Ascending aorta (tissue), 2 donors: Measurements from ENCODE around the gene KCNH5. TPM values are rescaled to one million over a fixed set of nuclear protein-coding genes. Genes with fewer than 3 reads are reported as not detected.

Source experiments
- DNase-seq, 2 donors: peaks; one replicate each; pipeline ENCODE4 v3.0.0-alpha.2; 2019; ENCODE audit warnings: low spot score in 2 of 2
- H3K27ac ChIP-seq, 2 donors: fragments of 200-600 bp; sonication (generic); one replicate each; pipeline ENCODE4 v1.5.1; 2016 to 2017; ENCODE audit warnings: mild to moderate bottlenecking in 1 of 2
- H3K27me3 ChIP-seq: fragments of 200-600 bp; sonication (generic); one replicate; pipeline ENCODE4 v1.5.1; 2017
- H3K36me3 ChIP-seq, 2 donors: fragments of 200-600 bp; sonication (generic); one replicate each; pipeline ENCODE4 v1.5.1; 2016
- H3K4me1 ChIP-seq, 2 donors: fragments of 200-600 bp; sonication (generic); one replicate each; pipeline ENCODE4 v1.5.1; 2016 to 2017; ENCODE audit warnings: mild to moderate bottlenecking in 1 of 2
- H3K4me3 ChIP-seq, 2 donors: fragments of 200-600 bp; sonication (generic); one replicate each; pipeline ENCODE4 v1.5.1; 2016 to 2017; ENCODE audit warnings: mild to moderate bottlenecking in 1 of 2
- H3K9me3 ChIP-seq, 2 donors: fragments of 200-600 bp; sonication (generic); one replicate each; pipeline ENCODE4 v1.5.1; 2016
- CTCF ChIP-seq, 3 experiments: fragments of 200-600 bp in 2 of 3; fragments of 450-650 bp in 1 of 3; sonication (generic) in 2 of 3; IDR thresholded peaks; one replicate each; pipeline ENCODE4 v1.5.1; 2016 to 2019; ENCODE audit warnings: antibody characterized with exemption in 3 of 3, mild to moderate bottlenecking in 1 of 3, moderate library complexity in 1 of 3
- intact Hi-C: fragments of 100-400 bp; cut with DNase I; formaldehyde crosslinking; loops from one replicate; pipeline ENCODE4 v1.15.1; 2023
- total RNA-seq: library from RNA; depleted of rRNA; stranded (reverse); fragments of >200 nt; gene quantifications from one replicate; pipeline ENCODE4 v1.1.0, GENCODE V29; 2016

KCNH5 gene
- total RNA-seq, 1 donor from 2014 or later = not detected

- Histone ChIP-seq H3K27ac (no peak overlapping the region), H3K9me3 (no peaks in the 10 kb centered on the region), H3K4me3 (no peak overlapping the region), H3K4me1 (no peaks in the 10 kb centered on the region), H3K36me3 (no peaks in the 10 kb centered on the region), H3K27me3 (no peaks in the 10 kb centered on the region)
- no peak for DNase-seq
- TF ChIP-seq CTCF (IDR thresholded peaks at IDR 0.05) = no peak
- intact Hi-C loops = no loop called here
Measured at GRCh38 chr14:62706217-62706616, 339.0 kb downstream of the KCNH5 start.

- Histone ChIP-seq H3K9me3 (no peaks in the 10 kb centered on the region), H3K4me3 (no peak overlapping the region), H3K4me1 (no peaks in the 10 kb centered on the region), H3K27ac (no peak overlapping the region), H3K36me3 (no peaks in the 10 kb centered on the region), H3K27me3 (no peaks in the 10 kb centered on the region)
- no peak for DNase-seq
- intact Hi-C loops = no loop called here
- no peak for TF ChIP-seq CTCF (IDR thresholded peaks at IDR 0.05)
Measured at GRCh38 chr14:62697461-62697860, 347.8 kb downstream of the KCNH5 start.

DNA sequence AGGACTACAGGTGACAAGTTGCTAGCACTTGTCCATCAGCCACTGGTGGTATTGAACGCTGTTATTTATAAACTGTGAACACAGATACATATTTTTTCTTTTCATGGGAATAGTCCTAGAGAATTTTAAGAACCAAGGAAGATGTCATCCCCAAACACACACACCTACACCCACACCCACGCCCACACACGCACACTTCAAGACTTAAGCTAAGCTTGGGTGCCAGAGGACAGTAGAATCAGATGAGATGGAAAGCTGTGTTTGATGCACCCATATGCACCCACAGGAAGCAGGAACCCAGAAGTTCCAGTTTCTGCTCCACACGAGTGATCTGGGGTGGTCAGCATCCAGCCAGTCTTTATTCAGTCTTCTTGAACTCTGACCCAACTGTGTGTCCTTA, 348.3 kb downstream of the KCNH5 start:
- Histone ChIP-seq H3K27me3 (no peaks in the 10 kb centered on the region), H3K36me3 (no peaks in the 10 kb centered on the region), H3K4me1 (no peaks in the 10 kb centered on the region), H3K4me3 (no peak overlapping the region), H3K9me3 (no peaks in the 10 kb centered on the region), H3K27ac (no peak overlapping the region)
- DNase-seq = no peak
- intact Hi-C loops = no loop called here
- TF ChIP-seq CTCF (IDR thresholded peaks at IDR 0.05) = no peak

- no peaks in the 10 kb centered on the region for H3K9me3 ChIP-seq
Measured at GRCh38 chr14:62696331-62696924, 348.8 kb downstream of the KCNH5 start.

GRCh38 chr14:62694075-62694474, 351.2 kb downstream of the KCNH5 start:
- Histone ChIP-seq H3K27ac (no peak overlapping the region), H3K4me3 (no peak overlapping the region), H3K9me3 (no peaks in the 10 kb centered on the region), H3K4me1 (no peaks in the 10 kb centered on the region), H3K36me3 (no peaks in the 10 kb centered on the region), H3K27me3 (no peaks in the 10 kb centered on the region)
- intact Hi-C loops = no loop called here
- no peak for DNase-seq
- TF ChIP-seq CTCF (IDR thresholded peaks at IDR 0.05) = no peak

More at GRCh38 chr14:62696331-62696924, 348.8 kb downstream of the KCNH5 start:
- no peak for TF ChIP-seq CTCF (IDR thresholded peaks at IDR 0.05)
- no peak for DNase-seq
- H3K4me1 ChIP-seq = no peaks in the 10 kb centered on the region
- H3K4me3 ChIP-seq = no peak overlapping the region
- intact Hi-C loops = no loop called here
- no peaks in the 10 kb centered on the region for H3K36me3 ChIP-seq
- H3K27ac ChIP-seq = no peak overlapping the region
- no peaks in the 10 kb centered on the region for H3K27me3 ChIP-seq
